CD4-positive, alpha-beta T cell treated with Interleukin-4 for 1 hour (primary cell): ENCODE results near the gene MUC5B.

ENCODE experiments used
- DNase-seq, 2 donors: peaks; one replicate each; pipeline ENCODE4 v3.0.0-alpha.2; 2020 to 2022

Gene MUC5B

GRCh38 chr11:1220941-1221721 is 1.7 kb upstream of the MUC5B start:
- no peak for DNase-seq

- no peak for DNase-seq
Observed at GRCh38 chr11:1221848-1222311, 986 bp upstream of the MUC5B start.

GRCh38 chr11:1223346-1224110 is 662 bp downstream of the MUC5B start:
- no peak for DNase-seq

GRCh38 chr11:1224111-1224490 is 1.2 kb downstream of the MUC5B start:
- no peak for DNase-seq

GRCh38 chr11:1224491-1225385 is 1.9 kb downstream of the MUC5B start:
- no peak for DNase-seq

- no peak for DNase-seq
Observed at GRCh38 chr11:1225386-1226225, 2.7 kb downstream of the MUC5B start.

GRCh38 chr11:1226226-1226985 is 3.5 kb downstream of the MUC5B start:
- no peak for DNase-seq

GRCh38 chr11:1226986-1227550 is 4.2 kb downstream of the MUC5B start:
- no peak for DNase-seq

- no peak for DNase-seq
Observed at GRCh38 chr11:1227551-1228100, 4.8 kb downstream of the MUC5B start.

- DNase-seq: no peak
Observed at GRCh38 chr11:1228101-1228821, 5.4 kb downstream of the MUC5B start.

GRCh38 chr11:1228921-1229451 is 6.1 kb downstream of the MUC5B start:
- no peak for DNase-seq

GRCh38 chr11:1229471-1230120 is 6.7 kb downstream of the MUC5B start:
- no peak for DNase-seq

GRCh38 chr11:1230121-1230455 is 7.2 kb downstream of the MUC5B start:
- DNase-seq: no peak

GRCh38 chr11:1230456-1231395 is 7.9 kb downstream of the MUC5B start:
- no peak for DNase-seq

GRCh38 chr11:1231396-1232020 is 8.6 kb downstream of the MUC5B start:
- DNase-seq: no peak

GRCh38 chr11:1232021-1232882 is 9.4 kb downstream of the MUC5B start:
- DNase-seq: no peak

- no peak for DNase-seq
Observed at GRCh38 chr11:1232883-1233321, 10.0 kb downstream of the MUC5B start.
